Measurements from ENCODE around the gene INPP4A. TPM values are rescaled to one million over a fixed set of nuclear protein-coding genes. Genes with fewer than 3 reads are reported as not detected.
A peak's percentile ranks its signal among the peaks of the same experiment; 100 is the strongest.

INPP4A gene
- total RNA-seq, 1 experiment from 2014 or later: 8.4 TPM

- Histone ChIP-seq H3K27me3 (no peaks in the 10 kb centered on the region), H3K9me3 (no peaks in the 10 kb centered on the region), H3K36me3 (peaks cover 10% of the 10 kb centered on the region), H3K4me3 (no peak overlapping the region)
- DNase-seq: no peak
Measured at GRCh38 chr2:98453531-98453930, 8.9 kb downstream of the INPP4A start.

GRCh38 chr2:98454073-98454472, 9.4 kb downstream of the INPP4A start:
- no peak for DNase-seq
- peaks cover 10% of the 10 kb centered on the region for H3K36me3 ChIP-seq
- H3K27me3 ChIP-seq: no peaks in the 10 kb centered on the region
- no peak overlapping the region for H3K4me3 ChIP-seq
- H3K9me3 ChIP-seq: no peaks in the 10 kb centered on the region

- Histone ChIP-seq H3K9me3 (no peaks in the 10 kb centered on the region), H3K27me3 (no peaks in the 10 kb centered on the region), H3K36me3 (peaks cover 10% of the 10 kb centered on the region), H3K4me3 (no peak overlapping the region)
- peak; percentile 38 for DNase-seq
Measured at GRCh38 chr2:98454500-98455235, 10.0 kb downstream of the INPP4A start.

GRCh38 chr2:98455494-98455976, 10.9 kb downstream of the INPP4A start:
- Histone ChIP-seq H3K4me3 (no peak overlapping the region), H3K27me3 (no peaks in the 10 kb centered on the region), H3K36me3 (peaks cover 10% of the 10 kb centered on the region), H3K9me3 (no peaks in the 10 kb centered on the region)
- DNase-seq: no peak

- peak; percentile 36 for DNase-seq
- H3K9me3 ChIP-seq: no peaks in the 10 kb centered on the region
- H3K27me3 ChIP-seq: no peaks in the 10 kb centered on the region
- H3K36me3 ChIP-seq: peaks cover 10% of the 10 kb centered on the region
- H3K4me3 ChIP-seq: no peak overlapping the region
Measured at GRCh38 chr2:98457045-98457696, 12.5 kb downstream of the INPP4A start.

GRCh38 chr2:98458207-98458606, 13.5 kb downstream of the INPP4A start:
- H3K4me3 ChIP-seq: no peak overlapping the region
- H3K9me3 ChIP-seq: no peaks in the 10 kb centered on the region
- no peak for DNase-seq
- no peaks in the 10 kb centered on the region for H3K27me3 ChIP-seq
- H3K36me3 ChIP-seq: peaks cover 10% of the 10 kb centered on the region

- H3K27me3 ChIP-seq: no peaks in the 10 kb centered on the region
- H3K36me3 ChIP-seq: peaks cover 10% of the 10 kb centered on the region
- no peak for DNase-seq
- H3K9me3 ChIP-seq: no peaks in the 10 kb centered on the region
- H3K4me3 ChIP-seq: no peak overlapping the region
Measured at GRCh38 chr2:98458667-98459380, 14.2 kb downstream of the INPP4A start.

GRCh38 chr2:98459496-98460175, 15.0 kb downstream of the INPP4A start:
- DNase-seq: no peak

GRCh38 chr2:98460573-98461497, 16.2 kb downstream of the INPP4A start:
- Histone ChIP-seq H3K9me3 (no peaks in the 10 kb centered on the region), H3K27me3 (no peaks in the 10 kb centered on the region), H3K4me3 (no peak overlapping the region), H3K36me3 (peaks cover 9% of the 10 kb centered on the region)
- no peak for DNase-seq

More at GRCh38 chr2:98459496-98460175, 15.0 kb downstream of the INPP4A start:
- H3K27me3 ChIP-seq: no peaks in the 10 kb centered on the region
- no peak overlapping the region for H3K4me3 ChIP-seq
- no peaks in the 10 kb centered on the region for H3K9me3 ChIP-seq
- H3K36me3 ChIP-seq: peaks cover 10% of the 10 kb centered on the region

GRCh38 chr2:98461498-98462049, 16.9 kb downstream of the INPP4A start:
- peaks cover 4% of the 10 kb centered on the region for H3K36me3 ChIP-seq
- no peak overlapping the region for H3K4me3 ChIP-seq
- DNase-seq: no peak

GRCh38 chr2:98463081-98463481, 18.4 kb downstream of the INPP4A start:
- Histone ChIP-seq H3K27me3 (no peaks in the 10 kb centered on the region), H3K9me3 (no peaks in the 10 kb centered on the region), H3K4me3 (no peak overlapping the region), H3K36me3 (no peaks in the 10 kb centered on the region)
- no peak for DNase-seq

More at GRCh38 chr2:98461498-98462049, 16.9 kb downstream of the INPP4A start:
- no peaks in the 10 kb centered on the region for H3K9me3 ChIP-seq
- no peaks in the 10 kb centered on the region for H3K27me3 ChIP-seq

GRCh38 chr2:98463551-98463971, 18.9 kb downstream of the INPP4A start:
- H3K4me3 ChIP-seq: no peak overlapping the region
- no peaks in the 10 kb centered on the region for H3K36me3 ChIP-seq
- no peaks in the 10 kb centered on the region for H3K9me3 ChIP-seq
- DNase-seq: no peak
- no peaks in the 10 kb centered on the region for H3K27me3 ChIP-seq

GRCh38 chr2:98463988-98464771, 19.5 kb downstream of the INPP4A start:
- Histone ChIP-seq H3K27me3 (no peaks in the 10 kb centered on the region), H3K36me3 (no peaks in the 10 kb centered on the region), H3K4me3 (no peak overlapping the region), H3K9me3 (no peaks in the 10 kb centered on the region)
- no peak for DNase-seq

GRCh38 chr2:98464772-98465310, 20.2 kb downstream of the INPP4A start:
- DNase-seq: no peak
- H3K36me3 ChIP-seq: no peaks in the 10 kb centered on the region
- H3K9me3 ChIP-seq: no peaks in the 10 kb centered on the region
- no peaks in the 10 kb centered on the region for H3K27me3 ChIP-seq
- no peak overlapping the region for H3K4me3 ChIP-seq
